ENCODE results near the gene SLC2A6. TPM values are rescaled to one million over a fixed set of nuclear protein-coding genes. Genes with fewer than 3 reads are reported as not detected.

The SLC2A6 gene
- total RNA-seq, 4 donors from 2014 or later = 0.96 to 20.1 (median 3.4) TPM

DNA sequence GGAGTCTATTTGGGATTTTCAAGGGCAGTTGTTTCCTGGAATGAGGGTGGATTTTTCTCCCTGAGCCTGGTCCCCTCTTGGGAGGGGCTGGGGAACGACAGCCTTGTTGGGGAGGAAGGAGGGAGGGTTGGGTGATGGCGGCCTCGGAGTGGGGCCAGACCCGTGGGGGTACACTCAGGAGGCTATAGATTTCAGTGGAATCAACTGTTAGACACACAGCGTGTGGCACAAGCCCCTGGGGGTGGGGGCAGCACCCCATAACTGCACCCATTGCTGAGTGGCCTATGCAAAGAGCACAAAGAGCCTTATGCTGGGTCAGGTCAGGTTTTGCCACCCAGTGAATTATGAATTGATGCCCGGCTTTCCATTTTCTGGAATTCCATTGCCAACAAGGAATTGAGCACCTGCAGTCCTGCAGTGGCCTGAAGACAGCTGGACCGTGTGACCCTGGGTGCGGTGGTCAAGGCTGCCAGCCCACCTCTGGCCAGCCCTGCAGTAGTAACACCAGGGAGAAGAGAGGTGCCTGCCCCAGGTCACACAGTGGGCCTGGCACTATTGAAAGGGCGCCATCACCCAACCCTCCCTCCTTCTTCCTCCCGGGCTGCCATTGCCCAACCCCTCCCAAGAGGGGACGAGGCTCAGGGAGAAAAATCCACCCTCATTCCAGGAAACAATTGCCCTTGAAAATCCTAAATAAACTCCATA, 37.5 kb upstream of the SLC2A6 start:
- in situ Hi-C loops (cut with MboI; ENCODE audit: low pct_ligation_motif_present in 1 of 4, low pct_unique_long_range_greater_than_20kb in 1 of 4, low sequenced_read_pairs in 3 of 4) = no loop called here
- no peaks in the 10 kb centered on the region for H3K36me3 ChIP-seq
- no peaks in the 10 kb centered on the region for H3K4me1 ChIP-seq
- no peaks in the 10 kb centered on the region for H3K27me3 ChIP-seq
- WGBS, 2 donors (ENCODE audit: low coverage in 1 of 2) = 81% methylated on average over 11 of the region's 11 CpGs; no CpG with 5 or more reads in 1 of the 2 donors
- no peak overlapping the region for H3K27ac ChIP-seq
- intact Hi-C loops (cut with DNase I; ENCODE audit: low total_unique reads) = no loop called here
- TF ChIP-seq, protein P1, sequence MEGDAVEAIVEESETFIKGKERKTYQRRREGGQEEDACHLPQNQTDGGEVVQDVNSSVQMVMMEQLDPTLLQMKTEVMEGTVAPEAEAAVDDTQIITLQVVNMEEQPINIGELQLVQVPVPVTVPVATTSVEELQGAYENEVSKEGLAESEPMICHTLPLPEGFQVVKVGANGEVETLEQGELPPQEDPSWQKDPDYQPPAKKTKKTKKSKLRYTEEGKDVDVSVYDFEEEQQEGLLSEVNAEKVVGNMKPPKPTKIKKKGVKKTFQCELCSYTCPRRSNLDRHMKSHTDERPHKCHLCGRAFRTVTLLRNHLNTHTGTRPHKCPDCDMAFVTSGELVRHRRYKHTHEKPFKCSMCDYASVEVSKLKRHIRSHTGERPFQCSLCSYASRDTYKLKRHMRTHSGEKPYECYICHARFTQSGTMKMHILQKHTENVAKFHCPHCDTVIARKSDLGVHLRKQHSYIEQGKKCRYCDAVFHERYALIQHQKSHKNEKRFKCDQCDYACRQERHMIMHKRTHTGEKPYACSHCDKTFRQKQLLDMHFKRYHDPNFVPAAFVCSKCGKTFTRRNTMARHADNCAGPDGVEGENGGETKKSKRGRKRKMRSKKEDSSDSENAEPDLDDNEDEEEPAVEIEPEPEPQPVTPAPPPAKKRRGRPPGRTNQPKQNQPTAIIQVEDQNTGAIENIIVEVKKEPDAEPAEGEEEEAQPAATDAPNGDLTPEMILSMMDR (IDR thresholded peaks at IDR 0.05) = no peak
- TF ChIP-seq POLR2A (IDR thresholded peaks at IDR 0.05) = no peak
- no peak for TF ChIP-seq POLR2AphosphoS5 (IDR thresholded peaks at IDR 0.05)
- no peak for TF ChIP-seq EP300 (IDR thresholded peaks at IDR 0.05; ENCODE audit: low read depth)
- no peak for DNase-seq
- no peak overlapping the region for H3K4me3 ChIP-seq
- H3K9me3 ChIP-seq = no peaks in the 10 kb centered on the region

DNA sequence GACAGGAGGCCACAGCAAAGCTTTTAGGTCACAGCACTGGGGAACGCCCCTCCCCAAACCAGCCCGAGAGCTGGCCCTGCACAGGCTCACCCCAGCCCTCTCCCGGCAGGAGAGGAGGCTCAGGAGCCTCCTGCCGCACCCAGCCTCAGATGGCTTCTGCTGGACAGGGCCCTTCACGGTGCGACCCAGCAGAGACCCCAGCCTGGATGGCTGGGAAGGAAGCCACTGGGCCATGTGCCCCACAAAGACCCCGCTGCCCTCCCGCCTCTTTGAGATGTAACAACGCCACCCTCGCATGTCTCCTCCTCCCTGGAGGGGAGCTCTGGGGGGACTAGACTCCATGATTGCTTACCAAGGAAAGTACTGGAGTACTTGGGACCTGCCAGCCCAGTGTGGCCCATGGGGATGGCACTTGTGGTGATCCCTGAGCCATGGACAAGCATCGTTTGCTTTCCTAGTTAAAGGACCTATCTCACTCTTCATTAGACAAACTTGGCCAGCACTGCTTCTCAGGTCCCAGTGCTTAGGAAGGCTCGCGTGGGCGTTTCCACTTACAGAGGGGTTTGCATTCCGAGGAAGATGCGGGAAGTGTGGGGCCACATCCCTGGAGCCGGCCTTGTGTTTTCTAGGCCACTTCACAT, 36.8 kb upstream of the SLC2A6 start:
- Histone ChIP-seq H3K27me3 (no peaks in the 10 kb centered on the region), H3K36me3 (no peaks in the 10 kb centered on the region), H3K9me3 (no peaks in the 10 kb centered on the region), H3K4me3 (no peak overlapping the region), H3K4me1 (no peaks in the 10 kb centered on the region), H3K27ac (no peak overlapping the region)
- intact Hi-C loops (cut with DNase I; ENCODE audit: low total_unique reads) (no loop called here), in situ Hi-C loops (cut with MboI; ENCODE audit: low pct_ligation_motif_present in 1 of 4, low pct_unique_long_range_greater_than_20kb in 1 of 4, low sequenced_read_pairs in 3 of 4) (no loop called here)
- WGBS, 2 donors (ENCODE audit: low coverage in 1 of 2) = 98% methylated on average over 11 of the region's 17 CpGs; no CpG with 5 or more reads in 1 of the 2 donors
- TF ChIP-seq POLR2A (IDR thresholded peaks at IDR 0.05) = no peak
- no peak for TF ChIP-seq EP300 (IDR thresholded peaks at IDR 0.05; ENCODE audit: low read depth)
- TF ChIP-seq, protein P1 (IDR thresholded peaks at IDR 0.05) = no peak
- TF ChIP-seq POLR2AphosphoS5 (IDR thresholded peaks at IDR 0.05) = no peak
- DNase-seq = no peak

GRCh38 chr9:133515240-133515610, 36.3 kb upstream of the SLC2A6 start:
- H3K27me3 ChIP-seq = no peaks in the 10 kb centered on the region
- WGBS, 2 donors (ENCODE audit: low coverage in 1 of 2) = 68% methylated on average over 10 of the region's 10 CpGs; no CpG with 5 or more reads in 1 of the 2 donors
- H3K9me3 ChIP-seq = no peaks in the 10 kb centered on the region
- H3K4me3 ChIP-seq = no peak overlapping the region
- in situ Hi-C loops (cut with MboI; ENCODE audit: low pct_ligation_motif_present in 1 of 4, low pct_unique_long_range_greater_than_20kb in 1 of 4, low sequenced_read_pairs in 3 of 4) = no loop called here
- TF ChIP-seq EP300 (IDR thresholded peaks at IDR 0.05; ENCODE audit: low read depth) = no peak
- no peak for TF ChIP-seq POLR2AphosphoS5 (IDR thresholded peaks at IDR 0.05)
- TF ChIP-seq POLR2A (IDR thresholded peaks at IDR 0.05) = no peak
- TF ChIP-seq, protein P1 (IDR thresholded peaks at IDR 0.05) = no peak
- intact Hi-C loops (cut with DNase I; ENCODE audit: low total_unique reads) = no loop called here
- H3K4me1 ChIP-seq = peaks cover 0 to under 1% (median 0%) of the 10 kb centered on the region in 4 donors
- no peak overlapping the region for H3K27ac ChIP-seq
- H3K36me3 ChIP-seq = no peaks in the 10 kb centered on the region
- no peak for DNase-seq

DNA sequence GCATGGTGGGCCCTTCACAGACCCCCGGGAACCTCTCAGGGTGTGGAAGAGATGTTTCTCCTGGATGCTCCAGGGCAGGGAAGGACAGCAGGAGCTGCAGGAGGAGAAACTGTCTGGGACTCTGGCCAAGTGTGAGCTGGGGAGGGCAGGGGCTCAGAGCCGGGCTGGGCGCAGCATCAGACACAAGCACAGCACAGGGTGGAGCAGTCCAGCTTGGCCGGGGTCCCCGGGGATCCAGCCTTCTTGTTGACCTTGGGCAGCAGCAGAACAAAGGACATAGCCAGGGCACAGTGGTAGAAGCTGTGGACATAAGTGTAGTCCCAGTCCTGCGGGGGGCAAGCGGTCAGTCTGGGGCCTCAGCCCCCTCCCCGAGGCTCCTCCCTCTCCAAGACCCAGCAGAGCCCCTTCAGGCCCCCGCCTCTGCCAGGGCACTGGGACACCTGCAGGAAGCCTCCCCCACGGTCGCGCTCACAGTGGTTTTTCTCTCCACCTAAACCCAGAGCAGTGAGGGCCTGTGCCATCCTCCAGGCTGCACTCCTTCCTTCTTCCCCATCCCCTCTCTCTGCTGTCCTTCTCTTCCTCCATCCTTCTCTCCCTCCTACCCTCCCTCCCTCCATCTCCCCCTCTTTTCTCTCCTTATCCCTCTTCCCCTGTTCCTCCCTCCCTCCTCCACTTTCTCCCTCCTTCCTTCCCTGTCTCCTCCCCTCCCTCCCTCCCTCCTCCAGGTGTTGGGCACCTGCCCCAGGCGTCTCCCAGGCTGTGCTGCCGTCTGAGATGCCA, 35.8 kb upstream of the SLC2A6 start:
- Histone ChIP-seq H3K27me3 (no peaks in the 10 kb centered on the region), H3K27ac (no peak overlapping the region), H3K9me3 (no peaks in the 10 kb centered on the region), H3K4me3 (no peak overlapping the region), H3K36me3 (no peaks in the 10 kb centered on the region), H3K4me1 (peaks cover 4 to 6% (median 5%) of the 10 kb centered on the region in 4 donors)
- in situ Hi-C loops (cut with MboI; ENCODE audit: low pct_ligation_motif_present in 1 of 4, low pct_unique_long_range_greater_than_20kb in 1 of 4, low sequenced_read_pairs in 3 of 4) (no loop called here), intact Hi-C loops (cut with DNase I; ENCODE audit: low total_unique reads) (loop anchor here (5.0 kb wide), 1 partner anchor 1732 kb away; no protein-coding TSS in a partner anchor)
- WGBS, 2 donors (ENCODE audit: low coverage in 1 of 2) = 20 to 32% methylated on average over 2 to 13 of the region's 14 CpGs
- no peak for DNase-seq
- no peak for TF ChIP-seq POLR2AphosphoS5 (IDR thresholded peaks at IDR 0.05)
- TF ChIP-seq POLR2A (IDR thresholded peaks at IDR 0.05) = no peak
- no peak for TF ChIP-seq EP300 (IDR thresholded peaks at IDR 0.05; ENCODE audit: low read depth)
- TF ChIP-seq, protein P1 (IDR thresholded peaks at IDR 0.05) = no peak
